ENCODE data around the gene MUSK.

MUSK gene

DNA sequence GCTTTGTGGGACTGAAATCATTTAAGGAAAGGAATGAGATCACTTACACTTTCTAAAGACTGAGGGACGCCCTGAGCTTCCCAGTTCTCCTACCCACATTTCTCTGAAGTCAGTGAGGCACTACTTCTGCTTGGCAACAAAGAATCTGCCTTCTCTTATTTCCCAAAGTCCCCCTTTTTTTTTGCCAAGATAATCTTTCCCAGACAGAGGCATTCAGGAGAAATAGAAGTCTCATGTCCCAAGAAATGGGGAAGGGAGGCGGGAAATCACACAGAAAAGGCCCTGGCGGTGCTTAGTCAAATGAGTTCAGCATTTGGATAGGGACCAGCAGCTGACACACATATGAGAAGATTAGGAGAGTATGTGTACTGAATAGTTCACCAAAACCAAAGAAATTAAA, 159.7 kb downstream of the MUSK start:
- no CpG with 5 or more reads among the region's 3 CpGs for WGBS (ENCODE audit: insufficient coverage, insufficient read length)
- Histone ChIP-seq H3K27me3 (ENCODE audit: control insufficient read depth, insufficient read depth, low read length) (no peaks in the 10 kb centered on the region), H3K36me3 (ENCODE audit: control insufficient read depth, insufficient read depth, low read length) (no peaks in the 10 kb centered on the region), H3K4me3 (ENCODE audit: low read length) (no peak overlapping the region), H3K27ac (ENCODE audit: low read length) (no peak overlapping the region), H3K4me1 (ENCODE audit: control insufficient read depth, insufficient read depth, low read length) (peaks cover 2% of the 10 kb centered on the region; the same call in 1 of the 2 replicates), H3K9me3 (ENCODE audit: control insufficient read depth, insufficient read depth, low read length) (no peaks in the 10 kb centered on the region)
- DNase-seq (ENCODE audit: low read depth, low spot score): no peak

DNA sequence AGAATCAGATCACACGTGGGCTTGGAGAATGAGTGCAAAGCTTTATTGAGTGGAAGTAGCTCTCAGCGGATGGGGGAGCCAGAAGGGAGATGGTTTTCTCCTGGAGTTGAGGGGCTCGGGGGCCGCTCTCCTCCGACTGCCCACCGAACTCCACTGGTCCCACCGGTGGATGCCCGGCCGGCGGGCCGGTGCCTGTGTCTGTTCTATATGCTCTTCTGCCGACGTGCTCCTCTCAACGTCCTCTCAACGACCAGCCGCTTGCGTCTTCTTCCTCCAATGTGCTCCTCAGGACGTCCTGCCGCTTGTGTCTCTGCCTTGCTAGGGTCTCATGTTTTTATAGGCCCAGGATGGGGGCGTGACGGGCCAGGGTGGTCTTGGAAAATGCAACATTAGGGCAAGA, 161.9 kb downstream of the MUSK start:
- Histone ChIP-seq H3K27me3 (ENCODE audit: control insufficient read depth, insufficient read depth, low read length) (no peaks in the 10 kb centered on the region), H3K9me3 (ENCODE audit: control insufficient read depth, insufficient read depth, low read length) (no peaks in the 10 kb centered on the region), H3K4me1 (ENCODE audit: control insufficient read depth, insufficient read depth, low read length) (peaks cover 2% of the 10 kb centered on the region; the same call in 1 of the 2 replicates), H3K36me3 (ENCODE audit: control insufficient read depth, insufficient read depth, low read length) (no peaks in the 10 kb centered on the region), H3K4me3 (ENCODE audit: low read length) (no peak overlapping the region), H3K27ac (ENCODE audit: low read length) (no peak overlapping the region)
- WGBS (ENCODE audit: insufficient coverage, insufficient read length): no CpG with 5 or more reads among the region's 21 CpGs
- DNase-seq (ENCODE audit: low read depth, low spot score): no peak

DNA sequence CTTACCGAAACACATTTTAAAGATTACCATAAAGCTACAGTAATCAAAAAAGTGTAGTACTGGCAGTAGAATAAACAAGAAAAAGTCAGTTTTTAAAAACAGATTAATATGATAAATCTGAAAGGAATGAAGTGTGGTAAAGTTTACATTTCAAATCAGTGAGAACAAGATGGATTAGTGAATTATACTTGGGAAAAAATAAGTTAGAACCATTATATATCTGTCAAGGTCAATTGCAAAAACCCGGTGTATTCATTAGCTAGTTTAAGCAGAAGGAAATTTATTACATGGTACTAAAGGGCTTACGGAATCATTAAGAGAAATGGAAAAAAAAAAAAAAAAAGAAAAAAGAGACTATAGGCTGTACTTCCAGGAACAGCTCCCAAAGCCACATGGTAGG, 164.3 kb downstream of the MUSK start:
- Histone ChIP-seq H3K4me1 (ENCODE audit: control insufficient read depth, insufficient read depth, low read length) (no peaks in the 10 kb centered on the region), H3K9me3 (ENCODE audit: control insufficient read depth, insufficient read depth, low read length) (no peaks in the 10 kb centered on the region), H3K27ac (ENCODE audit: low read length) (no peak overlapping the region), H3K27me3 (ENCODE audit: control insufficient read depth, insufficient read depth, low read length) (no peaks in the 10 kb centered on the region), H3K4me3 (ENCODE audit: low read length) (no peak overlapping the region), H3K36me3 (ENCODE audit: control insufficient read depth, insufficient read depth, low read length) (no peaks in the 10 kb centered on the region)
- DNase-seq (ENCODE audit: low read depth, low spot score): no peak
- WGBS (ENCODE audit: insufficient coverage, insufficient read length): no CpG with 5 or more reads among the region's 3 CpGs

DNA sequence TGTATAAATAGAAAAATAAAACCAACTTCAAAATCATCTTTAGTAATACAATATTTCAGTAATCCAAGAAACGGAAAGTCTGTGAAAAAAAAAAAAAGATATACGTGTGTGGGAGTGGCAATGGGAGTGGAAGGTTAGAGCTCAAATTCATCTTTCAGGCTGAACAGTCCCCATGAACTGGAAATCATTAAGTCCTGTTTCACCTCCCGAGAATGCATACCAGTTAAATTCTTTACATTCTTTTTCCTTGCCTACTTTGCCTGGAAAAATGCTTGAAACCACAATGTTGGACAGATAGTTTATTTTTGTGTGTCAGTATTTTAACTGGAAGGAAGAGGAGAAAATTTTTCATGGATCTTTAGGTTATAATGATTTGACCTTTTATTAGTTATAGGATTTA, 166.8 kb downstream of the MUSK start:
- WGBS (ENCODE audit: insufficient coverage, insufficient read length): no CpG with 5 or more reads among the region's 3 CpGs
- no peak for DNase-seq (ENCODE audit: low read depth, low spot score)
- no peaks in the 10 kb centered on the region for H3K9me3 ChIP-seq (ENCODE audit: control insufficient read depth, insufficient read depth, low read length)
- no peaks in the 10 kb centered on the region for H3K27me3 ChIP-seq (ENCODE audit: control insufficient read depth, insufficient read depth, low read length)
- no peak overlapping the region for H3K27ac ChIP-seq (ENCODE audit: low read length)
- no peak overlapping the region for H3K4me3 ChIP-seq (ENCODE audit: low read length)
- no peaks in the 10 kb centered on the region for H3K4me1 ChIP-seq (ENCODE audit: control insufficient read depth, insufficient read depth, low read length)
- H3K36me3 ChIP-seq (ENCODE audit: control insufficient read depth, insufficient read depth, low read length): no peaks in the 10 kb centered on the region

DNA sequence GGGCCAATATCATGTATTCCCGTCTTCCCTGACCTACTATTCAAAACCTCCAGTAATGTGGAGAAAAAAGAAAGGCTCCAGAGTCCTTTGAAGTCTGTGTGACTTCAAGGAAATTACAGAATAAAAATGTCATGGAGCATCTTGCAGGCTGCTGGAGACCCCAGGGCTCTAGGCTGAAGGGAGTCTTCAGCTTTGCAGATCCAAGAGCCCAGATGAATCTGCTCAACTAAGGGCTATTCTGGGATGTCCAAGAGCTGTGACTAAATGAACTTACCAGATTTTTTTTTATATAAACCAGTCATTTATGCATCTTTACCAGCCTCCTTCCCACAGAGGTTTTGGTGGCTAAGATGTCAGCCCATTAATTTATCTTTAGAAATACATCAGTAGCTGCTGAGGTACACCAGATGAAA, 167.3 kb downstream of the MUSK start:
- no peaks in the 10 kb centered on the region for H3K9me3 ChIP-seq (ENCODE audit: control insufficient read depth, insufficient read depth, low read length)
- H3K27ac ChIP-seq (ENCODE audit: low read length): no peak overlapping the region
- WGBS (ENCODE audit: insufficient coverage, insufficient read length): no CpG with 5 or more reads among the region's 1 CpG
- DNase-seq (ENCODE audit: low read depth, low spot score): no peak
- H3K4me3 ChIP-seq (ENCODE audit: low read length): no peak overlapping the region
- H3K36me3 ChIP-seq (ENCODE audit: control insufficient read depth, insufficient read depth, low read length): no peaks in the 10 kb centered on the region
- H3K4me1 ChIP-seq (ENCODE audit: control insufficient read depth, insufficient read depth, low read length): no peaks in the 10 kb centered on the region
- H3K27me3 ChIP-seq (ENCODE audit: control insufficient read depth, insufficient read depth, low read length): no peaks in the 10 kb centered on the region

DNA sequence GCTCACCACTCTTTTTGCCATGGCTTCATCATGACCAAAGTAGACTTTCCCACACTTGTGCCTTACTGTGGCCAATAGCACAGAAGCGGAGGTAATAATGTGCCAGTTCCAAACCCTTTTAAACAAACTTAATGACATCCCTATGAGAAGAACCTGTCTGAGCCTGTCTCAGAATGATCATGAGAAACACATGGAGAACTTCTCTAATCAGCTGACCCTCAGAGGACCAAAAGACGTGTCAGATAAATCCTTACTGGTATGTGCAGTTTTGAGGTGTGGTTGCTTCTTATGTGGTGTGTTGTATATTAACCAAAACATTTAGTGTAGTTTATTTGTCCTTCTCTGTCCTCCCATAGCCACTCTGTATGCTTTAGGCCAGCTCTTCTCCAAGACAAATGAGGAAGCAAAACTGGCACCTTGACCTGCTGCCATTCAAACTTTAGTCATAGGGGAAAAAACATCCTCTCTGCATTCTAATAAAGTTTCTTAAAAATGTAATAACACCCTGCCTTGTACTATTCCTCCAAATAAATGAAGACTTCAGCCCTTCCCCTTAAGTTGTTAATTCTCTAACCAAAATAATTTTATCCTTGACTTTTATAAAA, 168.9 kb downstream of the MUSK start:
- Histone ChIP-seq H3K36me3 (ENCODE audit: control insufficient read depth, insufficient read depth, low read length) (no peaks in the 10 kb centered on the region), H3K27ac (ENCODE audit: low read length) (no peak overlapping the region), H3K9me3 (ENCODE audit: control insufficient read depth, insufficient read depth, low read length) (no peaks in the 10 kb centered on the region), H3K27me3 (ENCODE audit: control insufficient read depth, insufficient read depth, low read length) (no peaks in the 10 kb centered on the region), H3K4me1 (ENCODE audit: control insufficient read depth, insufficient read depth, low read length) (no peaks in the 10 kb centered on the region), H3K4me3 (ENCODE audit: low read length) (no peak overlapping the region)
- no CpG with 5 or more reads among the region's 2 CpGs for WGBS (ENCODE audit: insufficient coverage, insufficient read length)
- no peak for DNase-seq (ENCODE audit: low read depth, low spot score)

DNA sequence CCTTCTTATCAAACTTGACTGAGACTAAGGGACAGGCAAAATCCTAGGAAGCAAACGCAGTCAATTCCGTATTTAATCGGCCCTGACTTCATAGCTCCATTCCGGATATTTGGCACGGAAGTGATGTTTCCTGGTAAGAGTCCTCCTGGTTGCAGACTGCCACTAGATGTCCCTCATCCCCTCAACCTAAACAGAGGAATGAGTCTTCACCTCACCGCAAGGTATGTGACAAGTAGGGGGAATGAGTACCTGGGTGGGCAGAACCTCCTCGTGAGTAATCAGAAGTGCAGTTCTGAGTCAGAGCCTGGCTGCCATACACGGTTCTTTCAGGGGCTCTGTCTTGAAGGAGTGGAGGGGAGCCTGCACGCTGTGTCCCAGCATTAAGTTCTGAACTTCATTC, 173.6 kb downstream of the MUSK start:
- no CpG with 5 or more reads among the region's 9 CpGs for WGBS (ENCODE audit: insufficient coverage, insufficient read length)
- Histone ChIP-seq H3K36me3 (ENCODE audit: control insufficient read depth, insufficient read depth, low read length) (no peaks in the 10 kb centered on the region), H3K9me3 (ENCODE audit: control insufficient read depth, insufficient read depth, low read length) (no peaks in the 10 kb centered on the region), H3K4me3 (ENCODE audit: low read length) (no peak overlapping the region), H3K27me3 (ENCODE audit: control insufficient read depth, insufficient read depth, low read length) (no peaks in the 10 kb centered on the region), H3K4me1 (ENCODE audit: control insufficient read depth, insufficient read depth, low read length) (no peaks in the 10 kb centered on the region), H3K27ac (ENCODE audit: low read length) (no peak overlapping the region)
- peak; percentile 16 for DNase-seq (ENCODE audit: low read depth, low spot score)

DNA sequence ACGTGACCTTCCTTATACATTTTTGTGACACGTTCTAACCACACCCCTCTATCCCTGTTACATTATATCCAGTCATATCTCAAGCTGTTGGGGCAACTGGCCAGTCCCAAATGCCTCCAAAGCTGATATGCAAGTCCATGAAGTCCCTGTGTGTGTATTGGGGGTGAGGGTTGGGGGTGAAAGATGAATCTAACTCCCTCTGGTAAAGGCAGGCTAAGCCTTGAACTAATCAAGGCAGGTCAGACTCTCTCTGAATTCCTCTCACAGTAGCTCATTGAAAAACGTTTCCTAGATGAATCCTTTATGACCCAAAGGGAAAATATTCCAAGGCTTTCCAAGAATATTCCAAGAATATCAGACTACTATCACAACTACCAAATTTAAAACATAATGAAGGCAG, 174.4 kb downstream of the MUSK start:
- Histone ChIP-seq H3K4me3 (ENCODE audit: low read length) (no peak overlapping the region), H3K4me1 (ENCODE audit: control insufficient read depth, insufficient read depth, low read length) (no peaks in the 10 kb centered on the region), H3K27me3 (ENCODE audit: control insufficient read depth, insufficient read depth, low read length) (no peaks in the 10 kb centered on the region), H3K9me3 (ENCODE audit: control insufficient read depth, insufficient read depth, low read length) (no peaks in the 10 kb centered on the region), H3K36me3 (ENCODE audit: control insufficient read depth, insufficient read depth, low read length) (no peaks in the 10 kb centered on the region), H3K27ac (ENCODE audit: low read length) (no peak overlapping the region)
- WGBS (ENCODE audit: insufficient coverage, insufficient read length): no CpG with 5 or more reads among the region's 3 CpGs
- no peak for DNase-seq (ENCODE audit: low read depth, low spot score)

DNA sequence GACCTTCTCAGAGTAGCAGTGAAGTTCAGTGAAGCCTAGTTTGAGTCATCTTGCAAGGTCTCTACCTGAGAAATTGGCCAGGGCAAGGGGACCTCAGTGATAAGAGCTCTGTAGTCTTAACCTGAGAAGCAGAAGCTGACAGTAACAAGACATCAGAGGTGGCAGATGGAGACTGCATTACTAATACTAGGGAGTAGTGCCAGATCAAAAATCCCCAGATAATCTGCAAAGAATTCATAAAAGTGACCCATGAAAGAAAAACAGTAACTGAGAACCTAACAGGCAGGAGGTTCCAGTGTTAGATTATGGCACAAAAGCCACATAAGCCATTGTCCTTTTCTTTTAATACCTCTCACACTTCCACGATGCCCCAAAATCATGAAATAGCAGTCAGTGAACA, 175.5 kb downstream of the MUSK start:
- WGBS (ENCODE audit: insufficient coverage, insufficient read length): no CpG with 5 or more reads among the region's 1 CpG
- no peak for DNase-seq (ENCODE audit: low read depth, low spot score)
- no peaks in the 10 kb centered on the region for H3K36me3 ChIP-seq (ENCODE audit: control insufficient read depth, insufficient read depth, low read length)
- H3K27ac ChIP-seq (ENCODE audit: low read length): no peak overlapping the region
- H3K4me1 ChIP-seq (ENCODE audit: control insufficient read depth, insufficient read depth, low read length): no peaks in the 10 kb centered on the region
- no peak overlapping the region for H3K4me3 ChIP-seq (ENCODE audit: low read length)
- H3K9me3 ChIP-seq (ENCODE audit: control insufficient read depth, insufficient read depth, low read length): no peaks in the 10 kb centered on the region
- no peaks in the 10 kb centered on the region for H3K27me3 ChIP-seq (ENCODE audit: control insufficient read depth, insufficient read depth, low read length)

DNA sequence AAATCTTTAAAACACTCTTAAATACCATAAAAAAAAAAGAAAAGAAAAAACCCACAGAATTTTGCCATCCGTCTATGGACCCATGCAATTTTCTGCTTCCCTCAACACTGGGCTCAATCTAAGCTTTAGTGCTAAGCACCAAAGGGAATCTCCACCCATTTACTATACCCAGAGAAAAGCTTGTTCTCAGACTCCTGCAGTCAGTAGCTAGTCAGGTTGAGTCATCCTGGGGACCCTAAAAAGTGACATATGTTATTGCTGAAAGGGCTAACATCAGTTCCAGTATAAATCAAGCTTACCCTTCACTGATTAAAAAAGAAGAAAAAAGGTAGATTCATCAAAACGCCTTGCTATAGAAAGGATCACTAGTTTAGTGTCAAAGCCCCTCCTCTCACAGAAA, 177.6 kb downstream of the MUSK start:
- DNase-seq (ENCODE audit: low read depth, low spot score): no peak
- no CpG with 5 or more reads among the region's 2 CpGs for WGBS (ENCODE audit: insufficient coverage, insufficient read length)
- Histone ChIP-seq H3K27me3 (ENCODE audit: control insufficient read depth, insufficient read depth, low read length) (no peaks in the 10 kb centered on the region), H3K27ac (ENCODE audit: low read length) (no peak overlapping the region), H3K4me1 (ENCODE audit: control insufficient read depth, insufficient read depth, low read length) (no peaks in the 10 kb centered on the region), H3K4me3 (ENCODE audit: low read length) (no peak overlapping the region), H3K36me3 (ENCODE audit: control insufficient read depth, insufficient read depth, low read length) (no peaks in the 10 kb centered on the region), H3K9me3 (ENCODE audit: control insufficient read depth, insufficient read depth, low read length) (no peaks in the 10 kb centered on the region)

DNA sequence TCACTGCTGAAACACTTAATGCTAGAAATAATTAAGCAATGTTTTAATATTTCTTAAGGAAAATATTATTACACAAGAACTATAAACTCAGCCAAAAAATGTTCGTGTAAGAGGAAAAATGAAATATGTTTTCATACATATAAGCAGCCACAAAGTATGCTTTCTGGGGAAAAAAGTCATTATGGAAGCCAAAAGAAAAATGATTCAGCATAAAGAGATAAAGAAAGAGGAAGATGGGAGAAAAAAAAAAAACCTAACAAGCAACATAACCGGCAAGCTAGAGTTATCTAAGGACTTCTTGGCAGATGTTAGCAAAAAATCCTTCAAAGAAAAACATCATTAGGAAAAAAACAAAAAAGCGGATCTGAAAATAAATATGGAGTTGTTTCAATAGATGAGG, 179.1 kb downstream of the MUSK start:
- H3K27ac ChIP-seq (ENCODE audit: low read length): no peak overlapping the region
- DNase-seq (ENCODE audit: low read depth, low spot score): no peak
- no peaks in the 10 kb centered on the region for H3K27me3 ChIP-seq (ENCODE audit: control insufficient read depth, insufficient read depth, low read length)
- no CpG with 5 or more reads among the region's 3 CpGs for WGBS (ENCODE audit: insufficient coverage, insufficient read length)
- no peaks in the 10 kb centered on the region for H3K9me3 ChIP-seq (ENCODE audit: control insufficient read depth, insufficient read depth, low read length)
- H3K4me1 ChIP-seq (ENCODE audit: control insufficient read depth, insufficient read depth, low read length): no peaks in the 10 kb centered on the region
- no peak overlapping the region for H3K4me3 ChIP-seq (ENCODE audit: low read length)
- no peaks in the 10 kb centered on the region for H3K36me3 ChIP-seq (ENCODE audit: control insufficient read depth, insufficient read depth, low read length)
